GM19043 (cell line): ENCODE measurements around the gene RFC2.
"Not testable (repeated sequence)": the region's sequence is repeated elsewhere in the genome, so short reads cannot be mapped to it uniquely, and the experiment has no call there.

ENCODE experiments used
- ATAC-seq: cut with Tn5 transposase; IDR thresholded peaks from one replicate; pipeline ENCODE4 v1.9.1; 2021; ENCODE audit warnings: low read depth; ENCODE audit not compliant: unreplicated experiment

RFC2 gene

DNA sequence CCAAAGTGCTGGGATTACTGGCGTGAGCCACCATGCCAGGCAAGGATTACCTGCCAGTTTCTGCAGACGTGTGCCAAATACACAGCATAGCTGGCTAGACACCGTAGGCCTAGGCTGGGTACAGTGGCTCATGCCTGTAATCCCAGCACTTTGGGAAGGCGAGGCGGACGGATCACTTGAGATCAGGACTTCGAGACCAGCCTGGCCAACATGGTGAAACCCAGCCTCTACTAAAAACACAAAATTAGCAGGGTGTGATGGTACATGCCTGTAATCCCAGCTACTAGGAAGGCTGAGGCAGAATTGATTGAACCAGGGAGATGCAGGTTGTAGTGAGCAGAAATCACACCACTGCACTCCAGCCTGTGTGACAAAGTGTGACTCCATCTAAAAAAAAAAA, 868 bp downstream of the RFC2 start:
- no peak for ATAC-seq

DNA sequence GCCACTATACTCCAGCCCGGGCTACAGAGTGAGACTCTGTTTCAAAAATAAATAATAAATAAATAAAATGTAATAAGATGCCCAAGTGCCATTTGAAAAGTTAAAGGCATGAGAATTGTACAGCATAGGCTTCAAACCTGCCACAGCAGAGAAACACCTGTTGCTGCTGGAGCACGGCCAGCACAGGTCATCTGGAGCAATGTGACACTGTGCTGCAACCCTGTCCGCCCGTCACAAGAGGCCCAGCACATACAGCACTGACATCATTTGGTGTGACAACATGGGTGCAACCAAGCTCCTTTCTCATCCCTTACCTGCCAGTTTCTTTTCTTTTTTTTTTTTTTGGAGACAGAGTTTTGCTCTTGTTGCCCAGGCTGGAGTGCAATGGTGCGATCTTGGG, 1.3 kb downstream of the RFC2 start:
- no peak for ATAC-seq

DNA sequence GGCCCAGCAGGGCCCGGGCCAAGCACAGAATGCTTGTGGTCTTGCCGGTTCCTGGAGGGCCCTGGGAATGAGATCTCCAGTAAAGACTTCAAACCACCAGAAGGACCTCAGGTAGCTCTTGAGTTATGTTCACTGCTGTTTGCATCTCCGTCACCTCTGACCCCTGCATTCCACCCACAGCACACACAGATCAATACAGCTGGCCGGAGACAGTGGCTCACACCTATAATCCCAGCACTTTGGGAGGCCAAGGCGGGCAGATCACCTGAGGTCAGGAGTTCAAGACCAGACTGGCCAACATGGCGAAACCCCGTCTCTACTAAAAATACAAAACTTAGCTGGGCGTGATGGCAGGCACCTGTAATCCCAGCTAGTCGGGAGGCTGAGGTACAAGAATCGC, 5.1 kb downstream of the RFC2 start:
- ATAC-seq, result not testable (repeated sequence)

DNA sequence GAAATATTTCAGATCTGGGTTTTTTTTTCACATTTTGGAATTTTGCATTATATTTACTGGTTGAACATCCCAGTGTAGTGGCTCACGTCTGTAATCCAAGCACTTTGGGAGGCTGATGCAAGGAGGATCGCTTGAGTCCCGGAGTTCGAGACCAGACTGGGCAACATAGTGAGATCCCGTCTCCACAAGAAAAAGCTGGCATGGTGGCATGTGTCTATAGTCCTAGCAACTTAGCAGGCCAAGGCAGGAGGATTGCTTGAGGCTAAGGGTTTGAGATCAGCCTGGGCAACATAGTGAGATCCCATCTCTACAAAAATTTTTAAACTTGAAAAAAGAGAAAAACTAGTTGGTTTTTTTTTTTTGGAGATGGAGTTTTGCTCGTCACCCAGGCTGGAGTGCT, 6.0 kb downstream of the RFC2 start:
- no peak for ATAC-seq

DNA sequence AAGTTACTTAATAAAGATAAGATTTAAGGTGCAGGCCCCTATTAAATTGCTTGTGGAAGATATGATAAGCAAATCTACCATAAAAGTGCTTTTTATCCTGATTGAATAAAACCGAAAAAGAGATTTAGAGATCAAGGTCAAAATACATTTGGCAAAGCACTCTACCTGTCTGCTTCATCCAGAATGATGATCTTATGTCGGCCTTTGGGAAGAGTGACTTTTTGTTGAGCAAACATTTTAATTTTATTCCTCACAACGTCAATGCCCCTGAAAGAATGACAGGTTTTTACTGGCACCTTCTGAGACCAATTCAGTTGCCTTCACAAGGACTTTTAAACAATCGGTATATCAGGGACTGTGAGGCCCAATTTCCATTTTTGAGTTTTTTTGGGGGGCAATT, 7.7 kb downstream of the RFC2 start:
- ATAC-seq, result no peak

DNA sequence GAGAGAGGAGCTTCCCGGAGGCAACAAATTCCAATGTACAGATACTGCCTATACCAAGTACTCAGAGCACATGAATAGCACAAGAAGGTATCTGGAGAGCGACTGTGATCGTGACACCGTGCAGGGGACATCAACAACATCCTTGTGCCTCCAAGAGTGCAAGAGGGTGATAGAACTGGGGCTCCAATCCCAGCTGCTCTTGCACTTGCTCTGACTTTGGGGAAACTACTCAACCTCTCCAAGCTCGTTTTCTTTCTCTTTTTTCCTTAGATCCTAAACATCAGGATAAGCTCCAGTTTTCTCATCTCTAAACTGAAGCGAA, 12.1 kb downstream of the RFC2 start:
- no peak for ATAC-seq

DNA sequence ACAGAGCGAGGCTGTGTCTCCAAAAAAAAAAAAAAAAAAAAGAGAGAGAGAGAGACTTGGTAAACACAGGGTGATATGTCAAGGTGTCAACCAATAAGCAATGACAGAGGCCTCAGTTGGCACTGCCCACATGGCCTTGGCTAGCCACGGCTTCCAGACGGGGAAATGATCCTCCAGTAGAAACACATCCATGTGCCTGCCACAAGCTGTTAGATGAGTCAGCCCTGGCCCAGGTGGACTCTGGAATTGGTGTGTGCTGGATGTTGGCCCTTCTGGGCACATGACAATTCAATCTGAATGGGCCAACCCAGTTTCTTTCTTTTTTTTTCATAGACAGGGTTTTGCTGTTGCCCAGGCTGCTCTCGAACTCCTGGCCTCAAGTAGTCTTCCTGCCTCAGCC, 13.7 kb downstream of the RFC2 start:
- no peak for ATAC-seq

DNA sequence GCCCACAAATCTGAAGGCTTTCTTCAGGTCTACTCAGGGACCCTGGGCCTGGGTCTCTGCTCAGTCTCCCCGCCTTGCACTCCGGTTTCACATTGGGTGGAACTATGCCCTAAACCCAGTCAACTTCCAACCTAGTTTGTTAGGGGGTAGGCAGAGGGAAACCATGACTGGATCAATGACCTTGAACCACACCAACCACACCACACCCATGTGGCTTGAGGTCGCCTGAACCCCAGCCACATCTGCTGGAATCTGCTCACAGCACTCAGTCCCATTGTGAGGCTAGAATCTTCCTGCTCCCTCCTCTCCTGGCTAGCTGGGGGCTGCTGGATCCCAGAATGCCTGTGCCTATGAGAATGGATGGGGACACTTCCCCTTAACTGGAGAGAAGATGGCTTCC, 17.9 kb downstream of the RFC2 start:
- no peak for ATAC-seq

DNA sequence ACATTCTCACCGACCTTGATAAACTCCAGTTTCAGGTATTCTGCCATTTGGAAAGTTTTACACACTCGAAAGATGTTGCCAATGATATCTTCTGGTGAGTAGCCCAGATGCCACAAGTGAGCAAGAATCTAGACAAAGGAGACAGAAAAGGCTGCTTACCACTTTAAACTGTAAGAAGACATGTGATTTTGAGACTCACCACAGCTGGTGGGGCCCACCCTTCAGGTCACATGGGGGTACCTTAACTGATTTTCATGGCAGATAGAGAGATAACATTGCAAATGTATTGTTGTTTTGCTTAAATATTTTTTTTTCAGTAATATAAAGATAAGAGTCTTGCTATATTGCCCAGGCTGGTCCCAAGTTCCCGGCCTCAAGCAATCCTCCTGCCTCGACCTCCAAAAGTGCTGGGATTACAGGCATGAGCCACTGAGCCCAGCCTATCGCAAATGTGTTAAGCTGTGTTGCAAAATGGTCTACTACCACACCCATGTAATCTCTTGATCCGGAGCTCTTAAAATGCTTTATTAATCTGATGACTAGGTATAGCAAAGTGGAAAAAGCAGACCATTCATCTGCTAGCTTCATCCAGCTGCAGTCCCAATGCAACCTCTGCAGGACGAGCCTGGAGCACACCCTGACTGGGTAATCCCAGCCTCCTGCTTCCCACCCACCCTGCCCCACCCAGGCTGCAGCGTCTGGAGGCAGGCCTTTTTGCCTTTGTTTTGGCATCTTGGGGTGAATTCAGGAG, 18.5 kb downstream of the RFC2 start:
- no peak for ATAC-seq

DNA sequence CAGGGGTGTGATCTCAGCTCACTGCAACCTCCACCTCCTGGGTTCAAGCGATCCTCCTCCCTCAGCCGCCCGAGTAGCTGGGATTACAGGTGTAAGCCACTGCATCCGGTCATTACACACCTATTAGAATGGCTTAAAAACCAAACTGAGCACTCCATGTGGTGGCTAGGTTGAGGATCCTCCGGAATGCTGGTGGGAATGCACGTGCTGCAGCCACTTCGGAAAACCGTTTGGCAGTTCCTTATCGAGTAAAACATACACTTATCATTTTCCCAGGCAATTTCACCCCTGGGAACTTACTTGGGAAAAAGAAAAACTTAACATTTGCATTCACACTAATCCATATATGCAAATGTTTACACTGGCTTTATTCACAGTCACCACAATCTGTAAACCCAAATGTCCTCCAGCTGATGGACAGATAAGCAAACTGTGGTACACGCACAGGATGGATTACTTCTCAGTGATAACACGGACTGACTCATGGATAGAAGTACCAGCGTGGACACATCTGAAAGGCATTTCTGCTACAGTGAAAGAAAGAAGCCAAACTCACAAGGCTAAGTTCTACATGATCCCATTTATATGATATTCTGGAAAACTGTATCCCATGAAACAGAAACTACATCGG, 20.4 kb downstream of the RFC2 start:
- no peak for ATAC-seq

DNA sequence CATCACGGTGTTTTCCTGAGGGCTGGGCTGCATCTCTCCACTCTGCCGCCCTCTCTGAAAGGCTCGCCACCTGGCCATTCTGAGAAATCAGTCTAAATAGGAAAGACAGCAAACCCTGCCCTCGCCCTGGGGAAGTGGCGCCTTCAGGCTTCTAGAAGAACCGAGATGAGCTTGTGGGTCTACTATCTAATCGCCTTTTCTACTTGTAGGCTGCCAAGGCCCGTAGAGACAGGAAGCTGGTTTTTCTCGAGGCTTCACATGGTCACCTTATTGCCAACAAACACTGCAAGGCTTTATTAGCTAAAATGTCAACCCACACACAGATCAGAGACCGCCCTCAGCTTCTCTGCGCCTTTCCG, 23.0 kb downstream of the RFC2 start:
- ATAC-seq, result peak; percentile 66

DNA sequence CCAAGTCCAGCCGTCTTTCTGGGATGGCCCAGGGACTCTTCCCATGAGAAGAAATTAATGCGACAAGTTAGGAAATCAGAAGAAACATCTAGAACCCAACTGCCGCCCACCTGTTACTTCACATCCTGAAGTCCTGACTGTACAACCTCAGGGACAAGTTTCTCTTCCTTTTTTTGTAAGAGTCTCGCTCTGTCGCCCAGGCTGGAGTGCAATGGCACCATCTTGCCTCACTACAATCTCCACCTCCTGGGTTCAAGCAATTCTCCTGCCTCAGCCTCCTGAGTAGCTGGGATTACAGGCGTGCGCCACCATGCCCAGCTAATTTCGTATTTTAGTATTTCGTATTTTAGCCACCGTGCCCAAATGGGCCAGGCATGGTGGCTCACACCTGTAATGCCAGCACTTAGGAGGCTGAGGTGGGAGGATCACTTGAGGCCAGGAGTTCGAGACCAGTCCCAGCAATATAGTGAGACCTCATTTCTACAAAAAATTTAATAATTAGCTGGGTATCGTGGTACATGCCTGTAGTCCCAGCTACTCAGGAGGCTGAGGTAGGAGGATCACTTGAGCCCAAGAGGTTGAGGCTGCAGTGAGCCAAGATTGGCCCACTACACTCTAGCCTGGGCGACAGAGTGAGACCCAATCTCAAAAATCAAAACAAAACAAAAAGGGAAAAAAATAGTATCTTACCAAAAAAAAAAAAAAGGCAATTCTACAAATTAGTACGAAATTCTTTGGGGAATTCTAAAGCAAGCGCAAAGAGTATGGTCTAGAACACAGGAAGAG, 23.6 kb downstream of the RFC2 start:
- ATAC-seq, result peak; percentile 3

DNA sequence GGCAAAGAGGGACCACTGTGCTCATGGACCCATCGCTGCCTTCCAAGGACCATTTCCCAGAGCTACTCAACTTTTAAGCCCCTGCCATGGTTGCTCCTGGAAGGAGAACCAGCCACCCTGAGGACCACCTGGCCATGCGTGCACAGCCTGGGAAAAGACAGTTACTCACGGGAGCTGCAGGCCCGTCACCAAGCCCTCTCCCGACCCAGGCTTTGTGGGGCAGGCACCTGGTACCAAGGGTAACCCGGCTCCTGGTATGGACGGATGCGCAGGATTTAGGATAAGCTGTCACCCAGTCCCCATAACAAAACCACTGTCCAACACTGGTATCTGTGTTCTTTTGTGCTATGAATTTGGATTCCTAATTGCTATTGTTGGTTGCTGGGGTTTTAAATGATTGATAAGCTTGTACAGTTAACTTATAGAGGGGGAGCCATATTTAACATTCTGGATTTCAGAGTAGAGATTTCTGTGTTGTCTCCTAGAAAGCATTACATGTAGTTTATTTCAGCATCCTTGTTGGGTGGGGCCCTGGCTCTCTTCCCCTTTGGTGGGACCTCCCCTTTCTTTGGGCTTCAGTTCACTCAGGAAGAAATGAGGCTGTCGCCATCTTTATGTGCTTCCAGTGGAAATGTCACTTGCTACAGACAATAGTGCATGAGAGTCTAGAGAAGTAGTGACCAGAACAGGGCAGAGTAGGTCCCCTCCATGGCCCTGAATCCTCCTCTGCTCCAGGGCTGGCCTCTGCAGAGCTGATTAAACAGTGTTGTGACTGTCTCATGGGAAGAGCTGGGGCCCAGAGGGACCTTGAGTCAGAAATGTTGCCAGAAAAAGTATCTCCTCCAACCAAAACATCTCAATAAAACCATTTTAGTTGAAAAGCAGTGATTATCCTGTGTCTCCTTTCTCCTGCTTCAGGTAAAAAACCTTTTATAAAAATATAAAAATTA, 25.0 kb downstream of the RFC2 start:
- no peak for ATAC-seq

DNA sequence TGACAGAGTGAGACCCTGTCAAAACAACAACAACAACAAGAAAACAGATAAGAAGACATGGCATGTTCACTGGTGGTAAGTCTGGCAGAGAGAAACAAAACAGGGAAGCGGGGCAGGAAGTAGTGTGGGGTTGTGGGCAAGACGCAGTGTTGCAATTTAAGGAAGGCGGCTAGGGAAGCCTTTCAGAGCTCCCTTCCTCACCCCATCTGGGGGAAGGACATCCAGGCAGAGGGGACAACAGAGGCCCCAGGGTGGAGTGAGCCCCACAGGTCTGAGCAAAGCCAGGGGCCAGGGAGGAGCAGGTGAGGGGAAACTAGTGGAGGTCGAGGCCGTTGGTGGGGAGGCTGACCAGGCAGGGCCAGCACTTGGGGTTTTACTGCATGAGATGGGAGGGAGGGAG, 27.6 kb downstream of the RFC2 start:
- no peak for ATAC-seq

DNA sequence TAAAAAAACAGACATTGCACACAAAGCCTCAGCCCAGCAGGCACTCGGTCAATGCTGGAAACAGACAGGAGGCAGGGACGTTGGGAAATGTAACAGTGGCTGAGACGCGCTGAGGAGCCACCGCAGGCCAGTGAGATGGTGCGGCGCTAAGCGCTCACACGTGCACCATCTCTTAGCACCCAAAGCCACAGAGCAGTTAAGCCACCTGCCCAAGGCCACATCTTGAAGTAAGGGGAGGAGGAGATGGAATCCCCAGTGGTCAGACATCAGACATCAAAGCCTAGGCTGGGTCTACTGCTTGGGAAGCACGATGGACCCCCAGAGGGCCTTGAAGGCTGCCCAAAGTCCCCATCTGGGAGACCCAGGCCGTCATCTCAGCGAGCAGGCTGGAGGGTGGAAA, 28.8 kb downstream of the RFC2 start:
- no peak for ATAC-seq

DNA sequence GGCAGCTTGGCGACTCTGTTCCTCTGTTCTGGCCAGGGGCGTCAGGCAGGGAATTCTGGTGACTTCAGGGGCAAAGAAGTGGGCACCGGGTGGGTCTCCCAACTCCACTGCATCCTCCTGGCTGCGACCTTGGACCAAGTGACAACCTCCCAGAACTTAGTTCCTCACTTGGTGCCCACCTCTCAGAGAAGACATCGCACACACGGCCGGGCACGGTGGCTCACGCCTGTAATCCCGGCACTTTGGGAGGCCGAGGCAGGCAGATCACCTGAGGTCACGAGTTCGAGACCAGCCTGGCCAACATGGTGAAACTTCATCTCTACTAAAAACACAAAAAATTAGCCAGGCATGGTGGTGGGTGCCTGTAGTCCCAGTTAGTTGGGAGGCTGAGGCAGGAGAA, 29.3 kb downstream of the RFC2 start:
- ATAC-seq, result not testable (repeated sequence)

DNA sequence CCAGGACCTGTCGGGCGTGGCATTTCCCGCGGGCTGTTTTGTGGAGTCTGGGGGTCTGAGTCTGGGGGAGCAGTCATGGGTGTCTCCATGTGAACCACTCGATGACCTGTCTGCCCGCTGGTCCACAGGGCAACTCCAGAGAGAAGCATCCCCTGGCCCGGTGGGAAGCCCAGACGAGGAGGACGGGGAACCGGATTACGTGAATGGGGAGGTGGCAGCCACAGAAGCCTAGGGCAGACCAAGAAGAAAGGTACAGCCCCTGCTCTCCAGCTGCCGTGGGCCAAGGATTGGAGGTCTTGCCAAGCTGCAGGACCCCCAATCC, 29.7 kb downstream of the RFC2 start:
- ATAC-seq, result no peak

DNA sequence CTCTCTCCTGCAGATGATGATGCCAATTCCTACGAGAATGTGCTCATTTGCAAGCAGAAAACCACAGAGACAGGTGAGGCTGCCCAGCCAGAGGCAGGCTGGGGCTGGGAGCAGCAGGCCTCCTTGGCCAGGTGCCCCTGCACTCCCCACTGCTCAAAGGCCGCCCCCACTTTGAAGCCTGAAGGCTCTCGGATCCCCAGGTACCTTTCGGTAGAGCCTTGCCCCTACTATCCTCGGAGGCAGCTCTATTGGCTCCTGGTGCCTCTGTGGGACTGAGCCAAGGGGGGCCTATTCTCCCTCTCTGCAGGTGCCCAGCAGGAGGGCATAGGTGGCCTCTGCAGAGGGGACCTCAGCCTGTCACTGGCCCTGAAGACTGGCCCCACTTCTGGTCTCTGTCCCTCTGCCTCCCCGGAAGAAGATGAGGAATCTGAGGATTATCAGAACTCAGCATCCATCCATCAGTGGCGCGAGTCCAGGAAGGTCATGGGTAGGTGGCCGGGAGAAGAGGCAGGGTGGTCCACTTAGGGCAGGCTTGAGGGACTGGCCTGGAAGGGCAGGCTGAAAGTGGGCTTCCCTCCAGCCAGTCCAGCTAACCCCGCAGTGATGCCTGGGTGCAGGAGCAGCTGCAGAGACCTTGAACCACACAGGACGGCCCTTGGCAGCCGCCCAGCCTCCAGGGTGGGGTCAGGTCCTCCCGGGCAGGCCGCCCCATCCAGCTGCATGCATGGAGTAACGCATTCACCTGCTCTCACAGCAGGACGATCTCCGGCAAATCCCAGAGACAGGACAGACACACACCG, 30.3 kb downstream of the RFC2 start:
- ATAC-seq, result no peak

DNA sequence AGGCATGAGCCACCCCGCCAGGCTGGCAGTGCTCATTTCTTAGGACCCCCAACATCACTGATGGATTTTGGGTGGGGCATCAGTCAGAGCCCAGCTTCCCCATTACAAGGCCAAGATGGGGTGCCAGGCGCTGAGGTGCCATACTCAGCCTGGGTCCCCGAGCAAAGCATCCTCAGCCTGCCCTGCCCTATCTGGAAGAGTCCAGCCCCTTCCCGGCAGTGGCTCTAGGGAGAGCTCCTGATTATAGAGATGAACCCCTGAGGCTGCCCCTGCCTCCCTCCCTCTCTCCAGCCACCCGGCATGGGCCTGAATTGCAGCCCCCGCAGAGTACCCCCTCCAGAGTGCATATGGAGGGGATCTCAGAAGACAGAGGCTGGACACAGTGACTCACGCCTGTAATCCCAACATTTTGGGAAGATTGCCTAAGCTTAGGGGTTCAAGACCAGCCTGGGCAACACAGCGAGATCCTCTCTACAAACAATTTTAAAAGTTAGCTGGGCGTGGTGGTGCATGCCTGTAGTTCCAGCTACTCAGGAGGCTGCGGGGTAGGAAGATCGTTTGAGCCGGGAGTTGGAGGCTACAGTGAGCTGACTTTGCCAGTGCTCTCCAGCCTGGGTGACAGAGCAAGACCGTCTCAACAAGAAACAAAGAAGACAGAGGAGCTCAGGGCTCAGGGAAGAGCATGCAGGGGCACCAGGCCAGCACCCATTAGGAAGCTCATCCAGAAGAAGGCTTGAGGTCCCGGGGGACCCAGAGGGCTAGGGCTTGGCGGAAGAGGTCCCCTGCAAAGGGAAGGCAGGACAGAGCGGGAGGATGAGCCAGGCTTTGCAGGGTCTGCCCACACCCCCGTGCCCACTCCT, 31.1 kb downstream of the RFC2 start:
- no peak for ATAC-seq
